Bronchus fibroblast of lung (primary cell): Measurements from ENCODE around the gene ULK1. TPM values are rescaled to one million over a fixed set of nuclear protein-coding genes. Genes with fewer than 3 reads are reported as not detected.

Source experiments
- total RNA-seq: library from RNA; depleted of rRNA; stranded (reverse); fragments of >200 nt; gene quantifications from 2 replicates; pipeline ENCODE4 v1.2.3, GENCODE V29; 2015

Gene ULK1
- total RNA-seq: 5.8 and 6.6 TPM in 2 replicates

GRCh38 chr12:131894313-131894860 is at the start of gene ULK1:
ULK1 (plus strand) TSS chr12:131894622; CDS start chr12:131895002, 380 bp downstream.

GRCh38 chr12:131928711-131929580 is 34.5 kb downstream of the ULK1 start, which contains the start of gene PUS1:
PUS1 (plus strand) TSS chr12:131929276; CDS start chr12:131929723, 447 bp downstream.

GRCh38 chr12:131949431-131950181 is 55.2 kb downstream of the ULK1 start, which contains the start of gene EP400:
EP400 (plus strand) TSS chr12:131949942; CDS start chr12:131960620, 10,678 bp downstream.

Other genes with a start within 250 kb of the ULK1 start
- gene SFSWAP, start 183.5 kb upstream of the ULK1 start, total RNA-seq: 19.8 and 22.2 TPM in 2 replicates
- gene MMP17, start 66.2 kb upstream of the ULK1 start, total RNA-seq: 10.3 and 12.1 TPM in 2 replicates
- gene PUS1, start 34.7 kb downstream of the ULK1 start, total RNA-seq: 11.9 and 12.5 TPM in 2 replicates
- gene EP400, start 55.3 kb downstream of the ULK1 start, total RNA-seq: 6.6 and 8.6 TPM in 2 replicates
- gene DDX51, start 249.7 kb downstream of the ULK1 start, total RNA-seq: 9.6 and 10.6 TPM in 2 replicates
- gene NOC4L, start 249.8 kb downstream of the ULK1 start, total RNA-seq: 18.1 and 22.4 TPM in 2 replicates